Measurements from ENCODE around the gene IGSF8. TPM values are rescaled to one million over a fixed set of nuclear protein-coding genes. Genes with fewer than 3 reads are reported as not detected.

Gene IGSF8
- total RNA-seq, 1 donor from 2014 or later: 32.9 TPM

DNA sequence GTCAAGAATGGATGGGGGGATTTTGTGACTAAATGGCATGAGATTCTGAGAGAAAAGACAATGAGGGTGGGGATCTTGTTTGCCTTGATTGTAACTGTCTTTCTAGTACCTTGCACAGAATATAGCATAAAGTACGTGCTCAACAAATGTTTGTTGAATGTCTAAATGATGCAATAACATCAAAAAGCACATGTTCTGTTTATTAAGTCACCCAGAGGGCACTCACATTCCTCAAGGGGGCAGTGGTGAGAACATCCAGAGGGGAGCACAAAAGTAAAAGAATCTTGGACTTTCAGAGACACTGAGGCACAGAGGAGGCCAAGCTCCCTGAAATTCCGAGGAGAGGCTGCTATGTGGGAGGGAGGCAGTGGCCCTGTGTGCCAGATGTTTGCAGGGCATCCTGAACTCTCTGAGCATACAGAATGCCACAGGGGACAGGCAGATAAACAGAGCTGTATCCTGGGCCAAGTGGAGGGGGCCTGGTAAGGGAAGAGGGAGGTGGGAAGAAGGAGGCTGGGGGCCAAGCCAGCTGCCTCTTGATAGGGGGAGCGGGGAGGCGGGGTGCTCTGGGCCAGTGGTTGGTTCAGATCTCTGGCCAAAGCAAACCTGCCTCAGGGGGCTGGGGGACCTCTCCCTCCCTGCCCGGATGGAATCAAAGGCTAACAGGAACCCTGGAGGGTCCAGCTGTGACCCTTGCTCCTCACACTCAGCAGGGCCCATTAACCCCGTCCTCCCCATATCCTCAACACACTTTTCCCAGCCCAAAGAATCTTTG is 10.7 kb upstream of the IGSF8 start:
- TF ChIP-seq, protein P1, sequence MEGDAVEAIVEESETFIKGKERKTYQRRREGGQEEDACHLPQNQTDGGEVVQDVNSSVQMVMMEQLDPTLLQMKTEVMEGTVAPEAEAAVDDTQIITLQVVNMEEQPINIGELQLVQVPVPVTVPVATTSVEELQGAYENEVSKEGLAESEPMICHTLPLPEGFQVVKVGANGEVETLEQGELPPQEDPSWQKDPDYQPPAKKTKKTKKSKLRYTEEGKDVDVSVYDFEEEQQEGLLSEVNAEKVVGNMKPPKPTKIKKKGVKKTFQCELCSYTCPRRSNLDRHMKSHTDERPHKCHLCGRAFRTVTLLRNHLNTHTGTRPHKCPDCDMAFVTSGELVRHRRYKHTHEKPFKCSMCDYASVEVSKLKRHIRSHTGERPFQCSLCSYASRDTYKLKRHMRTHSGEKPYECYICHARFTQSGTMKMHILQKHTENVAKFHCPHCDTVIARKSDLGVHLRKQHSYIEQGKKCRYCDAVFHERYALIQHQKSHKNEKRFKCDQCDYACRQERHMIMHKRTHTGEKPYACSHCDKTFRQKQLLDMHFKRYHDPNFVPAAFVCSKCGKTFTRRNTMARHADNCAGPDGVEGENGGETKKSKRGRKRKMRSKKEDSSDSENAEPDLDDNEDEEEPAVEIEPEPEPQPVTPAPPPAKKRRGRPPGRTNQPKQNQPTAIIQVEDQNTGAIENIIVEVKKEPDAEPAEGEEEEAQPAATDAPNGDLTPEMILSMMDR (IDR thresholded peaks at IDR 0.05; ENCODE audit: insufficient read depth, low read length, poor library complexity, severe bottlenecking): peak; percentile 45
- Histone ChIP-seq H3K36me3 (ENCODE audit: control insufficient read depth, insufficient read depth, low read length) (no peaks in the 10 kb centered on the region), H3K4me3 (ENCODE audit: low read depth, low read length) (no peak overlapping the region), H3K27me3 (ENCODE audit: control insufficient read depth, insufficient read depth, low read length) (peaks cover 12% of the 10 kb centered on the region)
- no peak for DNase-seq (ENCODE audit: low read depth)

DNA sequence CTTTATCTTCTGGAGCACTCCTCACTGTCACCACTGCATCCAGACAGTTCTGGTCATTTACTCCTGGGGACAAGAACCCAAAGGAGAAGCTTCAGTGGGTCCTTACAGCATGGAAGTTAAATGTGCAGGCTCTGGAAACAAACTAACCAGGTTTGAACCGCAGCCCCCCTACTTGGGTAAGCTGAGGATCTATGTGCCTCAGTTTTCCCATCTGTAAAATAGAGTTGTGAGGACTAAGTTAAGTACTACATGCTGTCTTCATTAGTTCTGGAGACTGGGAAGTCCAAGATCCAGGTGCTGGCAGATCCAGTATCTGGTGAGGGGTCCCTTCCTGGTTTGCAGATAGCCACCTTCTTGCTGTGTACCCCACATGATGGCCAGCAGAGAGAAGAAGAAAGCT is 9.1 kb upstream of the IGSF8 start:
- TF ChIP-seq, protein P1 (IDR thresholded peaks at IDR 0.05; ENCODE audit: insufficient read depth, low read length, poor library complexity, severe bottlenecking): no peak
- no peak overlapping the region for H3K4me3 ChIP-seq (ENCODE audit: low read depth, low read length)
- H3K36me3 ChIP-seq (ENCODE audit: control insufficient read depth, insufficient read depth, low read length): no peaks in the 10 kb centered on the region
- no peak for DNase-seq (ENCODE audit: low read depth)
- H3K27me3 ChIP-seq (ENCODE audit: control insufficient read depth, insufficient read depth, low read length): peaks cover 10% of the 10 kb centered on the region

DNA sequence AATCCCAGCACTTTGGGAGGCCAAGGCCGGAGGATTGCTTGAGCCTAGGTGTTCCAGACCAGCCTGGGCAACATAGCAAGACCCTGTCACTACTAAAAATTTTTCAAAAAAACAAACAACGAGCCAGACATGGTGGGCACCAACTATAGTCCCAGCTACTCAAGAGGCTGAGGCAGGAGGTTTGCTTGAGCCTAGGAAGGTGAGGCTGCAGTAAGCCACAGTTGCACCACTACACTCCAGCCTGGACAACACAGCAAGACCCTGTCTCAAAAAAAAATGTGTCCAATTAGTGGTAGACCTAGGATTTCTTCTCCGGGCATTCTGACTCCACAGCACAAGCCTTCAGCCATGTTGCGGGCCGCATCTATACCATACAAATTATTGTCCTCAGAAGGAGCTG is 6.7 kb upstream of the IGSF8 start:
- no peaks in the 10 kb centered on the region for H3K36me3 ChIP-seq (ENCODE audit: control insufficient read depth, insufficient read depth, low read length)
- DNase-seq (ENCODE audit: low read depth): no peak
- peaks cover 10% of the 10 kb centered on the region for H3K27me3 ChIP-seq (ENCODE audit: control insufficient read depth, insufficient read depth, low read length)
- TF ChIP-seq, protein P1 (IDR thresholded peaks at IDR 0.05; ENCODE audit: insufficient read depth, low read length, poor library complexity, severe bottlenecking): no peak
- H3K4me3 ChIP-seq (ENCODE audit: low read depth, low read length): no peak overlapping the region

DNA sequence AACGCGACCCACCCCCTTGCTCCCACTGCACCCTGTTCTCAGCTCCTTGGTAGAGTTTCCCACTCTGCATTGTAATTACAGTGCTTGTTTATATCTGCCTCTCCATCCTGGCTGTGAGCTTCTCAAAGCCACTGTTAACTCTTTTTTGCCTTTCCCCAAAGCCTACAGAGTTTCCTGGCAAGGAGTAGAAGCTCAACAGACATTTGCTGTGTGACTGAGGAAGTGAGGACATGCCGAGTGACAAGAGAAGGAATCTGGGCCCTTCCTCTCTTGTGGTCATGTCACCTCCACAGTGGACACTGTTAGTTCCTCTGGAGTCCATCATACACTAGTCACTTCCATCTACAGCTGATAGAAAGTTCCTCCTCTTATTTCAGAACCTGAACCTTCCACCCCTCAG is 6.1 kb upstream of the IGSF8 start:
- H3K27me3 ChIP-seq (ENCODE audit: control insufficient read depth, insufficient read depth, low read length): peaks cover 6% of the 10 kb centered on the region
- no peak for DNase-seq (ENCODE audit: low read depth)
- no peaks in the 10 kb centered on the region for H3K36me3 ChIP-seq (ENCODE audit: control insufficient read depth, insufficient read depth, low read length)
- H3K4me3 ChIP-seq (ENCODE audit: low read depth, low read length): no peak overlapping the region
- TF ChIP-seq, protein P1 (IDR thresholded peaks at IDR 0.05; ENCODE audit: insufficient read depth, low read length, poor library complexity, severe bottlenecking): no peak

DNA sequence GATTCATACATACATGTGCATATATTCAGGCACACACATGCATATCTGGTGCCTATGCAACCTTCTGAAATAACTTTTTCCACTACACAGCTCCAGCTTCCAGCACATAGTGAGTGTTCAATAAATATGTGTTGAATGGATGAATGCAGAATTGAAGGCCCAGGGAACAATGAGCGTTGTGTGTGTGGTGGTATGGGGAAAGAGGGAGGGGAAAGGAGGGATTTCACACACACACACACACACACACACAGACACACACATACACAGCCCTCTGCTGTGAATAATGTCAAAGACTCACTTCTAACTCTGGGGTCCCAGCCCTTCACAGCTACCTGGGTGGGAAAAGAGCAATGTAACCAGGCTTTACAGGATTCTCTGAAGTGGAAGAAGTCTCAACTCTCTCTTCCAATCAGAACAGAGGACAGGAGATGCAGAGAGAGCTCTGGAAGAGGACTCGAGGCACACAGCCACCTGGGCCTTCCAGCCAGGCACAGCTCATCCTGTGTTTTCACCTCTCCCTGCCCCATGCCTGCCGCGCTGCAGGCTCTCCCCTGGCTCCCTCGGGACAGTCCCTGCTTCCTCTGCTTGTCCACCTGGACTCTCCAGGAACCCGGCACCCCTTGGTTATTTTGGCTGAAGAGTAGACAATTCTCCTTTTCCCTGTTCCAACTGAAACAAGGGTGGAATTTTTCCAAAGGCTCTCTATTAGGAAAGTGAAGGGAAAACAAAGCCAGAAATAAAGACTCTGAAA is 5.4 kb upstream of the IGSF8 start:
- no peak for DNase-seq (ENCODE audit: low read depth)
- TF ChIP-seq, protein P1 (IDR thresholded peaks at IDR 0.05; ENCODE audit: insufficient read depth, low read length, poor library complexity, severe bottlenecking): no peak

More for the DNA sequence above, 5.4 kb upstream of the IGSF8 start:
- Histone ChIP-seq H3K27me3 (ENCODE audit: control insufficient read depth, insufficient read depth, low read length) (peaks cover 3% of the 10 kb centered on the region), H3K4me3 (ENCODE audit: low read depth, low read length) (no peak overlapping the region), H3K36me3 (ENCODE audit: control insufficient read depth, insufficient read depth, low read length) (no peaks in the 10 kb centered on the region)
